ENCODE data around the gene KAZALD1. TPM values are rescaled to one million over a fixed set of nuclear protein-coding genes. Genes with fewer than 3 reads are reported as not detected.
A peak's percentile ranks its signal among the peaks of the same experiment; 100 is the strongest.

Gene KAZALD1
- total and polyA plus RNA-seq, 9 donors = 22.3 to 63.9 (median 37.7) TPM

DNA sequence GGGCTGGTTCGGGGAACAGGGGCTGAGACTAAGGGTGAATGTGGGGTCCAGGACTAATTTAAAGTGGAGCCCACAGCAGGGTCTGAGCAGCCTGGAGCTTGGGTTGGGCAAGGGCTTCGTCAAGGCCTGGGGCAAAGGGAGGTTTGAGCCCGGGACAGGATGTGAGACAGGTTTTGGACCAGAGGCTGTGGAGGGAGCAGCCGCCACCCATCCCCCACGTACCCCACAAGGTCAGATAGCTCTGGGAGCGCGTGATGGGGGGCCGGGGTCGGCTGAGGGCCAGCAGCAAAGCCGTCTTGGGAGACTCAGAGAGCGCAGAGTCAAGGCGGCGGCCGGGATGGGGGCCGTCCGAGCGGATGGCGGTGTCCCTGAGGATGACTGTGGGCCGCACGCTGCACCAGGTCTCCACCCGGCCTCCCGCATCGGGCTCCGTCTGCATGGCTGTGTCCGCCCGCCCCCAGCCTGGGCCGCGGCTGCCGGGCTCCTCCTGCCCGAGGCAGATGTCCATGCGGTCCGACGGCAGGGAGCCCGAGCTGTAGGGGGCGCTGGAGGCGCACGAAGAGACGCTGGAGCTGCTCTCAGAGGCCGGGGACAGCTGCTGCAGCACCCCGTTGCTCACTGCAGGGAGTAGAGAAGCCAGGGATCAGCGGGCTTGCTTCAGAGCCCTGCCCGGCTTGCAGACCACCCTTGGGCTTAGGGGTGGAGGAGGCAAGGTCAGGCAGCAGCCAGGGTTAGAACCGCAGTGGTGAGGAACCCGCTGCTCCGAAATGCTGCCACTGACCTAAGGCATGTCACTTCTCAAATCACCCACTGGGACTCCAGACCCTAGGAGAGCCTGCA lies 43.0 kb upstream of the KAZALD1 start:
- peak overlapping the region; percentile 15 for H3K27ac ChIP-seq (ENCODE audit: low read length)
- H3K4me3 ChIP-seq (ENCODE audit: low read length) = no peak overlapping the region
- no peaks in the 10 kb centered on the region for H3K36me3 ChIP-seq (ENCODE audit: control insufficient read depth, insufficient read depth, low read length)
- H3K4me1 ChIP-seq (ENCODE audit: control insufficient read depth, insufficient read depth, low read length) = peaks cover 21% of the 10 kb centered on the region
- H3K9me3 ChIP-seq (replicated peaks; ENCODE audit: control insufficient read depth, low read depth, low read length) = no peaks in the 10 kb centered on the region
- 6% methylated on average over 41 of the region's 45 CpGs for WGBS (ENCODE audit: insufficient coverage)
- peaks cover 28% of the 10 kb centered on the region for H3K27me3 ChIP-seq (ENCODE audit: control insufficient read depth, insufficient read depth, low read length)
- DNase-seq = peak; percentile 79

DNA sequence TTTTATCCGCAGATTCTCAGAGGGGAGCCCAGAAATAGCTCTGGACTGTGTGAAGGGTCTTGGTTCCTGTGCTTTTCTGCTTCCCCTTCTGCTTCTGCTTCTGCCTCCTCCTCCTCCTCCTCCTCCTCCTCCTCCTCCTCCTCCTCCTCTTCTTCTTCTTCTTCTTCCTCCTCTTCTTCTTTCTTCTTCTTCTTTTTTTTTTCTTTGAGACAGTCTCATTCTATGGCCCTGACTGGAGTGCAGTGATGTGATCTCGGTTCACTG lies 42.4 kb upstream of the KAZALD1 start:
- peaks cover 18% of the 10 kb centered on the region for H3K4me1 ChIP-seq (ENCODE audit: control insufficient read depth, insufficient read depth, low read length)
- no CpG with 5 or more reads among the region's 2 CpGs for WGBS (ENCODE audit: insufficient coverage)
- peaks cover 28% of the 10 kb centered on the region for H3K27me3 ChIP-seq (ENCODE audit: control insufficient read depth, insufficient read depth, low read length)
- no peak overlapping the region for H3K4me3 ChIP-seq (ENCODE audit: low read length)
- H3K36me3 ChIP-seq (ENCODE audit: control insufficient read depth, insufficient read depth, low read length) = no peaks in the 10 kb centered on the region
- H3K9me3 ChIP-seq (replicated peaks; ENCODE audit: control insufficient read depth, low read depth, low read length) = no peaks in the 10 kb centered on the region
- no peak for DNase-seq
- H3K27ac ChIP-seq (ENCODE audit: low read length) = no peak overlapping the region

DNA sequence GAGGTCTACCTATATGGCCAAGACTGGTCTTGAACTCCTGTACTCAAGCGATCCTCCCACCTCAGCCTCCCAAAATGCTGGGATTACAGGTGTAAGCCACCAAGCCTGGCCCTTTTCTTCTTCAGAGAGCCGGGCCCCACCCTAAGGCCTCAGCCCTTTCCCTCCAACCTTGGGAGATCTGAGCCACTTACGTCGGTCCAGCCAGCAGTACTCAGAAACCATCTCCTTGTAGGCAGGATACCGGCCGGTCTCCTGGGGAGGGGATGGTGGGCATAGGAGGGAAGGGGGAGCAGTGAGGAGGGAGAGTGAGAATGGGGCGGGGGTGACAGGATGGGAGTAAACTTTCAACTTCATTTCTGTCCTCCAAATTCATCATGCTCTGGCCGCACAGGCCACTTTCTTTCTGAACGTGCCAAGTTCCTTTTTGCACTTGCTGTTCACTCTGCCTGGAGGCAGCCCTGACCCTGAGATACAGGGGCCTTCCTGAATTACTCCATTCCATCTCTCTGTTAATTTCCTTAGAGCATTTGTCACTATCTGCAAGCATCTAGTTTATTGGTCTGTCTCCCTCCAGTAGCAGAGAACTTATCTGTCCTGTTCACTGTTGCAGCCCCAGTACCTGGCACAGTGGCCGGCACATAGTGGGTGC lies 41.2 kb upstream of the KAZALD1 start:
- DNase-seq = no peak

DNA sequence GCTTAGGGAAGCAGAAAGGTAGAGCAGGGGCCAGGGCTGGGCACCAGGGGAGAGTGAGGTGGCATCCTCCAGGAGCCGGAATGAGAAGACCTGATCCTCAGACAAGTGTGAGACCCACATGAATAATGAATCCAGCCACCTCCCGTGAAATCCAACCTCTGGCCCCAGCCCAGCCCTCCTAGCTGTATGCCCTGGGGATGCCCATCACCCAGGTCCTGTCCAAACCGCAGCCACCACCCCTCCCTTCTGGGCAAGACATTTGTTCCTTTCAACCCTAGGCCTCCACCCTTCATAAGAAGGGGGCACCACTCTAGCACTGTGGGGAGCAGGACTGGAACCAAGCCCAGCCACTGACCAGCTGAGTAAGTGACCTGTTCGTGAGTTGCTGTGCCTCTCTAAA lies 40.5 kb upstream of the KAZALD1 start:
- Histone ChIP-seq H3K27me3 (ENCODE audit: control insufficient read depth, insufficient read depth, low read length) (peaks cover 28% of the 10 kb centered on the region), H3K4me1 (ENCODE audit: control insufficient read depth, insufficient read depth, low read length) (peaks cover 16% of the 10 kb centered on the region), H3K4me3 (ENCODE audit: low read length) (no peak overlapping the region), H3K36me3 (ENCODE audit: control insufficient read depth, insufficient read depth, low read length) (no peaks in the 10 kb centered on the region), H3K27ac (ENCODE audit: low read length) (no peak overlapping the region), H3K9me3 (replicated peaks; ENCODE audit: control insufficient read depth, low read depth, low read length) (no peaks in the 10 kb centered on the region)
- 65% methylated on average over 2 of the region's 4 CpGs for WGBS (ENCODE audit: insufficient coverage)
- DNase-seq = no peak

More for the DNA sequence above, 41.2 kb upstream of the KAZALD1 start:
- H3K27me3 ChIP-seq (ENCODE audit: control insufficient read depth, insufficient read depth, low read length) = peaks cover 28% of the 10 kb centered on the region
- peaks cover 16% of the 10 kb centered on the region for H3K4me1 ChIP-seq (ENCODE audit: control insufficient read depth, insufficient read depth, low read length)
- no peak overlapping the region for H3K27ac ChIP-seq (ENCODE audit: low read length)
- no peak overlapping the region for H3K4me3 ChIP-seq (ENCODE audit: low read length)
- H3K36me3 ChIP-seq (ENCODE audit: control insufficient read depth, insufficient read depth, low read length) = no peaks in the 10 kb centered on the region
- WGBS (ENCODE audit: insufficient coverage) = 77% methylated on average over 5 of the region's 10 CpGs
- no peaks in the 10 kb centered on the region for H3K9me3 ChIP-seq (replicated peaks; ENCODE audit: control insufficient read depth, low read depth, low read length)

DNA sequence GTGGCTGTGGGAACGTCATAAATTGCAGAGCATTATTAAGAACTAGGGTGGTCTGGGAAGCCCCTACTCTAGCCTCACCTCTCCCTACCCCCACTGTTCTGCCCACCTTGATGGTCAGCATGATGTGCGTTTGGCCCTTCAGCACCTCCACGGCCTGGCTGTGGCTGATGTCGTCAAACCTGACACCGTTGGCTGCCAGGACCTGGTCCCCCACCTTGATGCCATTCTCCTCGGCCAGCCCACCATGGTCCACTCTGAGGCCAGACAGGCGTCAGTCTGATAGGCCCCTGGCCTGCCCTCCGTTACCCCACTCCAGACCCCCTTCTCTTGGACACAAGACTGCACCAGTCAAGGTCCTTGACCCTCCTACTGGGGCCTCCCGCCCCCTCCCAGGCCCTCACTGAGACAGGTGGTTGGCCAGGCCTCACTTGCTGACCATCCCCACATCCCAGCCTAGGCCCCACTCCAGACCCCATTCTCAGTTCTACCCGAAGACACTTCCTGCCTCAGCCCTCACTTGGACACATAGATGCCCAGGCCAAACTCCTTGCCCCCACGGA lies 40.0 kb upstream of the KAZALD1 start:
- no peaks in the 10 kb centered on the region for H3K36me3 ChIP-seq (ENCODE audit: control insufficient read depth, insufficient read depth, low read length)
- H3K27me3 ChIP-seq (ENCODE audit: control insufficient read depth, insufficient read depth, low read length) = peaks cover 23% of the 10 kb centered on the region
- H3K9me3 ChIP-seq (replicated peaks; ENCODE audit: control insufficient read depth, low read depth, low read length) = no peaks in the 10 kb centered on the region
- DNase-seq = no peak
- 85% methylated on average over 8 of the region's 11 CpGs for WGBS (ENCODE audit: insufficient coverage)
- H3K4me3 ChIP-seq (ENCODE audit: low read length) = no peak overlapping the region
- H3K4me1 ChIP-seq (ENCODE audit: control insufficient read depth, insufficient read depth, low read length) = peaks cover 18% of the 10 kb centered on the region
- H3K27ac ChIP-seq (ENCODE audit: low read length) = no peak overlapping the region

DNA sequence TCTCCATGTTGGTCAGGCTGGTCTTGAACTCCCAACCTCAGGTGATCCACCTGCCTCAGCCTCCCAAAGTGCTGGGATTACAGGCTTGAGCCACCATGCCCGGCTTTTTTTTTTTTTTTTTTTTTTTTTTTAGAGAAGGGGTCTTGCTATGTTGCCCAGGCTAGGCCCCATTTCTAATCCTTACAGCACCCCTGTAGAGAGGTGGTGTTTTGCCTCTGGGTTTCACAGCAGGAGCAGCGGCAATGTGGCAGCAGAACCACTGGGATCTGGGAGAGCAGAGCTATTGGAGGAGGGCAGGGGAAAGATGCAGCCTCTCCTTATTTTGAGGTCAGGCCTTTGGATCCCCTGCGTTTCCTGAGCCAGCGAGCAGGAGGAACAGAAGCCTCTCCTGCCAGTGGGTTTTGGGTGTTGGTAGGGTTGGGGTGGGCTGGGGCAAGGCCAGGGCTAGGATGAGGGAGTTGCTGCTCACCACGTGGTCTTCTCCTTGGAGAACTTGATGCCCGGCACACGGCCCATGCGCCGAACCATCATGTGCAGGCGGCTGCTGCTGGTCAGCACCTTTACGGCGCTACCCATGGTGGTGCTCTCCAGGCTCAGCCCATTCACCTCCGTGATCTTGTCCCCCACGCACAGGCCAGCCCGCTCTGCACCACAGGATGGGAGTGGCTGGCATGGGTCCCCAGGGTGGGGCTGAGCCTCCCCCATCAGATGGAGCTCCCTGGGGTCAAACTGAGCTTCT lies 38.7 kb upstream of the KAZALD1 start:
- Histone ChIP-seq H3K27me3 (ENCODE audit: control insufficient read depth, insufficient read depth, low read length) (peaks cover 14% of the 10 kb centered on the region), H3K9me3 (replicated peaks; ENCODE audit: control insufficient read depth, low read depth, low read length) (no peaks in the 10 kb centered on the region), H3K36me3 (ENCODE audit: control insufficient read depth, insufficient read depth, low read length) (no peaks in the 10 kb centered on the region), H3K4me3 (ENCODE audit: low read length) (no peak overlapping the region), H3K27ac (ENCODE audit: low read length) (no peak overlapping the region), H3K4me1 (ENCODE audit: control insufficient read depth, insufficient read depth, low read length) (peaks cover 24% of the 10 kb centered on the region)
- DNase-seq = no peak
- 89% methylated on average over 14 of the region's 15 CpGs for WGBS (ENCODE audit: insufficient coverage)

DNA sequence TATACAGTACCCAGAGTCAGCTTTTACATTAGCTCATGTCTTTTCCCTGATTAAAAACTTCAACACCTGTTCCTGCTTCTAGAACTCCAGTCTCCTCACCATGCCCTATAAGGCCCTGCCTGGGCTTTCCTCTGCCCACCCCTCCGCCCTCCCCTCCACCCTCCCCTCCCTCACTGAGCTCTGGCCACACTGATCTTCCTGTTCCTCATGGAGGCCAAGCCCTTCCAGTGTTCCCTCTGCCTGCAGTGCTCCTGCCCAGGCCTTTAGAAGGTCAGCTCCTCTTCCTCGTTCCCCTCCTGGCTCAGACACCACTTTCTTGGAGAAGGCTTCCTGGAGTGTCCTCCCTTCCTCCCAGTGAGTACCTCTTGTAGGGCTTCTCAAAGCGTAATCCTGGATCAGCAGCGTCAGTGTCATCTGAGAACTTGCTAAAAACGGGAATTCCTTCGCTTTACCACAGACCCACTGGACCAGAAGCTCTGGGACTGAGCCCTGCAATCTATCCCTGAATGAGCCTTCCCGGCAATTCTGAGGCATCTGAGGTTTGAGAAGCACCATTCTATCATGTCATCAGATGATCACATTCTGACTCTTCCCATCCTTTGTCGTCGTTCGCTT lies 34.6 kb upstream of the KAZALD1 start:
- H3K9me3 ChIP-seq (replicated peaks; ENCODE audit: control insufficient read depth, low read depth, low read length) = no peaks in the 10 kb centered on the region
- peak overlapping the region; percentile 21 for H3K4me3 ChIP-seq (ENCODE audit: low read length)
- DNase-seq = no peak
- peak overlapping the region; percentile 72 for H3K27ac ChIP-seq (ENCODE audit: low read length)
- H3K4me1 ChIP-seq (ENCODE audit: control insufficient read depth, insufficient read depth, low read length) = peaks cover 46% of the 10 kb centered on the region
- peaks cover 18% of the 10 kb centered on the region for H3K27me3 ChIP-seq (ENCODE audit: control insufficient read depth, insufficient read depth, low read length)
- 29% methylated on average over 6 of the region's 10 CpGs for WGBS (ENCODE audit: insufficient coverage)
- H3K36me3 ChIP-seq (ENCODE audit: control insufficient read depth, insufficient read depth, low read length) = no peaks in the 10 kb centered on the region

DNA sequence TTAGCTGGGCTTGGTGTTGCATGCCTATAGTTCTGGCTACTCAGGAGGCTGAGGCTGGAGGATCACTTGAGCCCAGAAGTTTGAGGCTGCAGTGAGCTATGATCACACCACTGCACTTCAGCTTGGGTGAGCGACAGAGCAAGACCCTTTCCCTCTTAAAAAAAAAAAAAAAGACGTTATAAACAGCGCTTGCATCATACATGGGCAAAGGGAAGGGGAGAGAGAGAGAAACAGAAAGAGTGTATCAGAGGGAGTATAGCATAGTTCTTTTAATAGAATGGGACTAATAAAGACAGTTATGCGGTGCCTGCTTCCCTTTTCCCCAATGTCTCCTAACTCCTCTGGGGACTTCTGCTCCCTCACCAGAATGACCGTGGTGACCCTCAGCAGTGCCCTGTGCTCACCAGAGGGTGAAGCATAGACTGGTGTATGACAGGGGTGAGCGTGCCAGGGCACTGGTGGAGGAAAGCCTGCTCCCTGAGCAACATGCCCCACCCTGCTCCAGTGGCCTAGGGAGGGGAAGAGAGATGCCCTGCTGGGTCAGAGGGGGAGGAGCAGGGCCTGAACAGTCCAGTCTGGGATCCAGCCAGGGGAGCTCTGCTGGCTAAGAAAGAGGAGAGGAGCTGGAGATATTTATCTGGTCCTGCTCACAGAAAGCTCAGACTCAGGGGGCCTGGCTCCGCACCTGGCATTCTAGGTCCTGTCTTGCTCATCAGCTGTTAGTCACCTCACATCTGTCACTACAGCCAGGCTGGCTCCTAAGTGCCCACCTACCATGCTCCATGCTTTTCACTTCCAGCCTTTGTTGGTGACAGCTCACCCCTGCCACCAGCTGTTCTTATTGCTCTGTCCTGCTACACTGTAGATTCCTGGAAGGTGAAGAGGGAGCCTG lies 33.1 kb upstream of the KAZALD1 start:
- H3K4me3 ChIP-seq (ENCODE audit: low read length) = no peak overlapping the region
- peaks cover 58% of the 10 kb centered on the region for H3K4me1 ChIP-seq (ENCODE audit: control insufficient read depth, insufficient read depth, low read length)
- WGBS (ENCODE audit: insufficient coverage) = 96% methylated on average over 2 of the region's 7 CpGs
- H3K36me3 ChIP-seq (ENCODE audit: control insufficient read depth, insufficient read depth, low read length) = no peaks in the 10 kb centered on the region
- no peak for DNase-seq
- no peaks in the 10 kb centered on the region for H3K9me3 ChIP-seq (replicated peaks; ENCODE audit: control insufficient read depth, low read depth, low read length)
- H3K27me3 ChIP-seq (ENCODE audit: control insufficient read depth, insufficient read depth, low read length) = peaks cover 18% of the 10 kb centered on the region
- peak overlapping the region; percentile 18 for H3K27ac ChIP-seq (ENCODE audit: low read length)

DNA sequence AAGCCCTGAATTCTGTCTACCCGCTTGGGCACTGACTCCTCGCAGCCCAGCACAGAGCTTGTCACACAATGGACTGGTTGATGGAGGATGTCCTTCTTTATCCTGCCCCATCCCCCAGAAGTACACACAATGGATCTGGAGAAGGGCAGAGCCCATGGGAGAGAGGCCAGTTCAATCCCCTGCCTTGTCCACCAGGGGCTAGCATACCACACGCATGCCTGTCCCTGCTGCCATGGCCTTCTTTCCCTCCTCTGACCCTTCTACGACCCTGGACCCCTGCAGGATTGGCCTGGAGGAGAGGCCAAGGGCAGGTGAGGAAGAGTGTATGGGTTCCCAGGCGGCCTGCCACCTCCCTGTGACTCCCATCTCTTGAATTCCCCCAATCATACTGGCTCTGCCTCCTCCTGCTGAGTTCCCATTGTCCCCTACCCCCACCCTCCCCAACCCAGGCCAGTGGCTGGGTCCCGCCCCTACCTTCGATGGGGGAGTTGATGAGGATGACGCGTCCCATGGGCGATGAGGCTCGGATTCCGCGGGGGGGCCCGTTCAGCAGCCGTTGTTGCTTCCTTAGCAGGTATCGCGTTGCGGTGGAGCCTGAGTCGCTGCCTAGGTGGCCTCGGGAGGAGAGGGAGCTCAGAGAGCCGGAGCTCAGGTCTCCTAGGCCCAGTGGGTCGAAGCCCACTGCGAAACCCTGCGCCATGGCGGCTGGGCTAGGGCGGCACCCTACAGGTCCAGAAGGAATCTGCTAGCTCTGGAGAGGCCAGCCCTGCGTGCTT lies 32.1 kb upstream of the KAZALD1 start:
- H3K9me3 ChIP-seq (replicated peaks; ENCODE audit: control insufficient read depth, low read depth, low read length) = no peaks in the 10 kb centered on the region
- WGBS (ENCODE audit: insufficient coverage) = 48% methylated on average over 22 of the region's 27 CpGs
- H3K36me3 ChIP-seq (ENCODE audit: control insufficient read depth, insufficient read depth, low read length) = no peaks in the 10 kb centered on the region
- DNase-seq = no peak
- peaks cover 18% of the 10 kb centered on the region for H3K27me3 ChIP-seq (ENCODE audit: control insufficient read depth, insufficient read depth, low read length)
- peak overlapping the region; percentile 4 for H3K27ac ChIP-seq (ENCODE audit: low read length)
- H3K4me1 ChIP-seq (ENCODE audit: control insufficient read depth, insufficient read depth, low read length) = peaks cover 58% of the 10 kb centered on the region
- H3K4me3 ChIP-seq (ENCODE audit: low read length) = no peak overlapping the region
